Measurements from ENCODE around the gene IGLL5.
A peak's percentile ranks its signal among the peaks of the same experiment; 100 is the strongest.

The IGLL5 gene

DNA sequence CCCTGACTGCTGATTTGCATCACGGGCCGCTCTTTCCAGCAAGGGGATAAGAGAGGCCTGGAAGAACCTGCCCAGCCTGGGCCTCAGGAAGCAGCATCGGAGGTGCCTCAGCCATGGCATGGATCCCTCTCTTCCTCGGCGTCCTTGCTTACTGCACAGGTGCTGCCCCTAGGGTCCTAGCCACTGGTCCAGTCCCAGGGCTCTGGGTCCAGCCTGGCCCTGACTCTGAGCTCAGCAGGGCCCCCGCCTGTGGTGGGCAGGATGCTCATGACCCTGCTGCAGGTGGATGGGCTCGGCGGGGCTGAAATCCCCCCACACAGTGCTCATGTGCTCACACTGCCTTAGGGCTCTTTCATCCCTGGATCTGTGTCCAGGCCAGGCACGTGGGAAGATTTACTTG, 7.0 kb upstream of the IGLL5 start:
- Histone ChIP-seq H4K20me1 (ENCODE audit: insufficient read depth, low read length, poor library complexity, severe bottlenecking) (no peaks in the 10 kb centered on the region), H2AFZ (ENCODE audit: low read length) (no peak overlapping the region), H3K9me2 (replicated peaks; ENCODE audit: low read depth, low read length) (no peaks in the 10 kb centered on the region), H3K4me3 (ENCODE audit: low read length, poor library complexity, severe bottlenecking) (no peak overlapping the region), H3K9me3 (ENCODE audit: insufficient read depth, low read depth, low read length) (no peaks in the 10 kb centered on the region), H3K4me1 (ENCODE audit: insufficient read depth, low read length, poor library complexity, severe bottlenecking) (peaks cover 16% of the 10 kb centered on the region), H3F3A (ENCODE audit: low read depth) (no peaks in the 10 kb centered on the region), H3K36me3 (ENCODE audit: insufficient read depth, low read length) (no peaks in the 10 kb centered on the region), H3K79me2 (ENCODE audit: insufficient read depth, low read length) (no peaks in the 10 kb centered on the region), H3K9ac (ENCODE audit: low read depth, low read length, poor library complexity, severe bottlenecking) (no peak overlapping the region), H3K27me3 (ENCODE audit: insufficient read depth, low read length, poor library complexity, severe bottlenecking) (peaks cover 2% of the 10 kb centered on the region), H3K4me2 (ENCODE audit: low read depth, low read length, poor library complexity, severe bottlenecking) (no peak overlapping the region)
- TF ChIP-seq, protein P1, sequence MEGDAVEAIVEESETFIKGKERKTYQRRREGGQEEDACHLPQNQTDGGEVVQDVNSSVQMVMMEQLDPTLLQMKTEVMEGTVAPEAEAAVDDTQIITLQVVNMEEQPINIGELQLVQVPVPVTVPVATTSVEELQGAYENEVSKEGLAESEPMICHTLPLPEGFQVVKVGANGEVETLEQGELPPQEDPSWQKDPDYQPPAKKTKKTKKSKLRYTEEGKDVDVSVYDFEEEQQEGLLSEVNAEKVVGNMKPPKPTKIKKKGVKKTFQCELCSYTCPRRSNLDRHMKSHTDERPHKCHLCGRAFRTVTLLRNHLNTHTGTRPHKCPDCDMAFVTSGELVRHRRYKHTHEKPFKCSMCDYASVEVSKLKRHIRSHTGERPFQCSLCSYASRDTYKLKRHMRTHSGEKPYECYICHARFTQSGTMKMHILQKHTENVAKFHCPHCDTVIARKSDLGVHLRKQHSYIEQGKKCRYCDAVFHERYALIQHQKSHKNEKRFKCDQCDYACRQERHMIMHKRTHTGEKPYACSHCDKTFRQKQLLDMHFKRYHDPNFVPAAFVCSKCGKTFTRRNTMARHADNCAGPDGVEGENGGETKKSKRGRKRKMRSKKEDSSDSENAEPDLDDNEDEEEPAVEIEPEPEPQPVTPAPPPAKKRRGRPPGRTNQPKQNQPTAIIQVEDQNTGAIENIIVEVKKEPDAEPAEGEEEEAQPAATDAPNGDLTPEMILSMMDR (conservative IDR thresholded peaks at IDR 0.05; ENCODE audit: low read length): no peak
- TF ChIP-seq EZH2phosphoT487 (IDR thresholded peaks at IDR 0.05; ENCODE audit: borderline replicate concordance): no peak

DNA sequence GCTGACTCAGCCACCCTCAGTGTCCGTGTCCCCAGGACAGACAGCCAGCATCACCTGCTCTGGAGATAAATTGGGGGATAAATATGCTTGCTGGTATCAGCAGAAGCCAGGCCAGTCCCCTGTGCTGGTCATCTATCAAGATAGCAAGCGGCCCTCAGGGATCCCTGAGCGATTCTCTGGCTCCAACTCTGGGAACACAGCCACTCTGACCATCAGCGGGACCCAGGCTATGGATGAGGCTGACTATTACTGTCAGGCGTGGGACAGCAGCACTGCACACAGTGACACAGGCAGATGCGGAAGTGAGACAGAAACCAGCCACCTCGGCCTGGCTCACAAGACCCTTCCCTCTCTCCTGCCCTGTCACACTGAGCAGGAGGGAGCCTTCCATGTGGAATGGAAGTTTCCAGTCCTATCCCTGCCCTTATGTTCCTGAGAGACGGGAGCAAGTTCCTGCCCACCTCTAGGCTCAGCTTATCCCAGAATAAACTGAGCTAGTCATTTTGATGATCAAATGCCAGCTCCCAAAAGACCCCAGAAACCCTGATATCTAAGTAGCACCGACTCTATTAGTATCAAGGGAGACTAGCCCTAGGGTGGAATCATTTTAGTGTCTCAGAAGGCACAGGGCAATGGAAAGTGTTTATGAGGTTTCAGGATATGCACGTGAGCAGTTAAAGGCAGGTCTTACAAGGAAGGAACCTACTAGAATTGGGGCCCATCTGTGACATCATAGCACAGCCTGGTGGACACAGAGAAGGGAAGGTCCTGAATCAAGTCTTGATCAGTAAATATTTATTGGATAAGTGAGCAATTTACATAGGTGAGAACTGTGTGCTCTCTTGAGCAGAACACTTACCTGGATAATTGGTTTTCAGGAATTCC, 6.3 kb upstream of the IGLL5 start:
- Histone ChIP-seq H3K4me2 (ENCODE audit: low read depth, low read length, poor library complexity, severe bottlenecking) (no peak overlapping the region), H4K20me1 (ENCODE audit: insufficient read depth, low read length, poor library complexity, severe bottlenecking) (no peaks in the 10 kb centered on the region), H3K79me2 (ENCODE audit: insufficient read depth, low read length) (no peaks in the 10 kb centered on the region), H3K36me3 (ENCODE audit: insufficient read depth, low read length) (no peaks in the 10 kb centered on the region), H2AFZ (ENCODE audit: low read length) (no peak overlapping the region), H3K4me3 (ENCODE audit: low read length, poor library complexity, severe bottlenecking) (no peak overlapping the region), H3K9me2 (replicated peaks; ENCODE audit: low read depth, low read length) (no peaks in the 10 kb centered on the region), H3K27me3 (ENCODE audit: insufficient read depth, low read length, poor library complexity, severe bottlenecking) (peaks cover 9% of the 10 kb centered on the region), H3K9ac (ENCODE audit: low read depth, low read length, poor library complexity, severe bottlenecking) (no peak overlapping the region), H3K4me1 (ENCODE audit: insufficient read depth, low read length, poor library complexity, severe bottlenecking) (peaks cover 16% of the 10 kb centered on the region), H3K9me3 (ENCODE audit: insufficient read depth, low read depth, low read length) (no peaks in the 10 kb centered on the region), H3F3A (ENCODE audit: low read depth) (no peaks in the 10 kb centered on the region)
- TF ChIP-seq, protein P1 (conservative IDR thresholded peaks at IDR 0.05; ENCODE audit: low read length): 0 out of 2 replicates have a peak, but pooled peaks have one; percentile 19
- TF ChIP-seq EZH2phosphoT487 (IDR thresholded peaks at IDR 0.05; ENCODE audit: borderline replicate concordance): no peak

GRCh38 chr22:22882033-22882717, 5.4 kb upstream of the IGLL5 start:
- Histone ChIP-seq H3K9ac (ENCODE audit: low read depth, low read length, poor library complexity, severe bottlenecking) (no peak overlapping the region), H3K9me2 (replicated peaks; ENCODE audit: low read depth, low read length) (no peaks in the 10 kb centered on the region), H3K79me2 (ENCODE audit: insufficient read depth, low read length) (no peaks in the 10 kb centered on the region), H3K9me3 (ENCODE audit: insufficient read depth, low read depth, low read length) (no peaks in the 10 kb centered on the region), H3K27me3 (ENCODE audit: insufficient read depth, low read length, poor library complexity, severe bottlenecking) (peaks cover 17% of the 10 kb centered on the region), H3K4me3 (ENCODE audit: low read length, poor library complexity, severe bottlenecking) (no peak overlapping the region), H3K4me1 (ENCODE audit: insufficient read depth, low read length, poor library complexity, severe bottlenecking) (peaks cover 16% of the 10 kb centered on the region), H2AFZ (ENCODE audit: low read length) (no peak overlapping the region), H3F3A (ENCODE audit: low read depth) (no peaks in the 10 kb centered on the region), H3K36me3 (ENCODE audit: insufficient read depth, low read length) (no peaks in the 10 kb centered on the region), H4K20me1 (ENCODE audit: insufficient read depth, low read length, poor library complexity, severe bottlenecking) (no peaks in the 10 kb centered on the region), H3K4me2 (ENCODE audit: low read depth, low read length, poor library complexity, severe bottlenecking) (no peak overlapping the region)
- TF ChIP-seq, protein P1 (conservative IDR thresholded peaks at IDR 0.05; ENCODE audit: low read length): no peak
- no peak for TF ChIP-seq EZH2phosphoT487 (IDR thresholded peaks at IDR 0.05; ENCODE audit: borderline replicate concordance)
